CD4-positive, alpha-beta T cell treated with Interleukin-12 subunit alpha and Interleukin-12 subunit beta, for 1 hour (primary cell): Measurements from ENCODE around the gene HADHA.
A peak's percentile ranks its signal among the peaks of the same experiment; 100 is the strongest.
"Not testable (repeated sequence)": the region's sequence is repeated elsewhere in the genome, so short reads cannot be mapped to it uniquely, and the experiment has no call there.

Experiments used
- DNase-seq: peaks from one replicate; pipeline ENCODE4 v3.0.0-alpha.2; 2020

Gene HADHA

DNA sequence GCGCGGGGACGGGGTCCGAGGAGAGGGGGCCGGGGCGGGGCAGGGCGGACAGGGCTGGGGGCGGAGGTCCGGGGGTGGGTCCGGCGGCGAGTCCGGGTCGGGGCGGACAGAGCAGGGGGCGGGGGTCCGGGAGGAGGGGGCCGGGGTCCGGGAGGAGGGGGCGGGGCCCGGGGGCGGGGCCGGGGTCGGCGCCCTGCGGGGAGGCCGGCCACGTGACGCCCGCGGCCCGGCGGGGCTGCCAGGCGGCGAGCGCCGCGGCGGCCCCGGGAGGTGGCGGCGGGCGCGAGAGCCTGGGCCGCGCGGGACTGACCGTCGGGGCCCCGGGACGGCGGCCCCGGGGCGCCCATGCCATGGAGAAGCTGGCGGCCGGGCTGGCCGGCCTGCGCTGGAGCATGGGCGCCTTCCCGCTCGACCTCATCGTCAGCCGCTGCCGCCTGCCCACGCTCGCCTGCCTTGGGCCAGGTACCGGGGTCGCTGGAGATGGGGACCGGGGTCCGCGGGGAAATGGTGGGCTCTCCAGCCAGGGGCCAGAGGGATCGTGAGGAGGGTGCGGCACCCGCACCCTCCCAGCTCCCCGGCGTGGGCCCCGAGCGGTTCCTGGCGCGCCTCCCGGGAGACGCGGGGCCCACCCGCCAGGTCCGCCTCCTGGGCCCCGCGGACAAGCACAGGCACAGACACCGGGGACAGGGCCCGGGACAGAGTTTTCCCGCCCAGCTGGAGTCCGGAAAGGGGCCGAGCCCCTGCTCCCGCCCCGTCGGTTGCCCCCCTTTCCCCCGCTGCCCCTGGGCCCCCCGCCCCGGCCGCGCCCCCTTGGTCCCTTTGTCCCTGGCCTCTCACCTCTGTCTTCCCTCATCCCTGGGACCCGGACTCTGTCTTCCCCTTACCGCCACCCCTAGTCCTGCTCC, 71.3 kb downstream of the HADHA start, which contains the start of gene GAREM2:
TSS of gene GAREM2 (plus strand) at position 218 of the 905 bp plus-strand sequence. CDS start at position 351, 133 bp downstream.
- no peak for DNase-seq

DNA sequence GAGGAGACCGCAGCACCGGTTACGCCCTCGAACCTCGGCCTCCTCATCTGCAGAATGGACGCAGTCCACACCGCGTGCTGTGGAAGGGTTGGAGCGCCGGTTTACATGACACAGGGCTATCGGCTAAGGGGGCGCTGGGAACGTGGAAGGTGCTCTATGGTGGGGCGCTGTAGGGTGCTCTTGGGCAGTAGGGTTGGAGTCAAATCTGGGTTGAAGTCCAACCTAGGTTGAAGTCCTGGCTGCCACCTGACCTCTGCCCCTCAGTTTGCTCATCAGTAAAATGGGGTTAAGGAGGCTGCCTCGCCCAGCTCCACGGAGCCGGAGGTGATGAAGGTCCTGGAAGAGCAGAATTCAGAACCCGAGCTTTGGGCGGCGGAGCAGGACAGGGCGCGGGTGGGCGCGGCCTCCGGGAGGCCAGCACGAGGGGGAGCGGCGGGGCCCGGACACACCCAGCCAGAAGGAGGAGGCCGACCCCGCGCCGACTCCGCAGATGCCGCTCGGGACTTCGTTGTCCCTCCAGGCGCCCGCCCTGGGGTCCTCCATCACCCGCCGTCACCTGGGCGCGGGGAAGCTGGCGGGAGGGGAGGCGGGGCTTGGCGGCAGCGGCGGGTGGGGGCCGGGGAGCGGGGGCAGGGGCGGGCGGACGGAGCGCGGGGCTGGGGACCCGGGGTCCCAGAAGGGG, 72.1 kb downstream of the HADHA start:
- DNase-seq, result no peak

DNA sequence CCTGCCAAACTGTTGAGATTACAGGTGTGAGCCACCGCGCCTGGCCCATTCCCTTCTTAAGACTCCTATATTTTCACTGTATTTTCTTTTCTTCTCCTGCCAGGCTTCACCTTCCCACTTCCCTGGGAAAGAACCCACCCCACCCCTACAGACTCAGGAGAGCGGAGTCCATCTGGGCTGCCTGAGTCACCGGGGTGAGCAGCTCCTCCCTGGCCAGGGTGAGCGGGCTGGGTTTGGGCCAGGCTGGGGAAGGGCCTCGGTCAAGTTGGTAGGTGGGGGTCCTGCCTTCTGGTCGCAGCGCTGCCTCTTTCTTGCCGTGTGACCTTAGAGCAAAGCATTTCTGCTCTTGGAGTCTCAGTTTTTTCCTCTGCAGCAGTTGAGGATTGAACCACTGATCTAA, 73.6 kb downstream of the HADHA start:
- no peak for DNase-seq

DNA sequence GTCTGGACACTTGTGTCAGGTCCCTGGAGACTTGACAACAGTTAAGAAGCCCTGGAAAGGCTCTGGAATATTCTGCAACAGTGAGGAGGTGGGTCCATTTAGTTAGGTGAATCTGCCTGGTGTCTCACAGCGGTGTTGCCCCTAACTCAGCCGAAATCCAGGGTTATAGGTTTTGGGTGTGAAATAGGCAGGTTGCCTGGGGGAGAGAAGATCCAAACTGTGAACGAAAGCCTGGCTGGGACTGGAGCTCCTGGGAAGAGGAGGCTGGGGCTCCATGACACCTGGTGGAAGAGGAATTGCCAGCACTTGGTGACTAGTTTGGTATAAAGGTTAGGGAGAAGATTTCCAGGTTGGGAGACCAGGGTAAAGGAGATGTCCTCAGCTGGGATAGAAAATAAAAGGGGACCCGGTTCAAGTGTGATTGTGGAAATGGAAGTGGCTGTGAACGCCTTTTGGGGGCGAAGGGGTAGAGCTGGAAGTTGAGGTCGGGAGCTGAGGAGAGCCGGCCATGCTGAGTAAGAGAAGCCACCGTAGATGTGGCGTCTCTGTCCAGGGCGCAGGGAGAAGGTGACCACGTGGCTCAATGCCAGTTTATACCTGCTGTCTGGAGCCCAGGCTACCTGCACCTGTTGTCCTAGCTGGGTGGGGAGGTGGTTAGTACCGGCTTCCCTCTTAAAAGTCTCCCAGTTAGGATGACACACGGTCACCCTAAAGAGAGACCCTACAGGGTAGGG, 74.6 kb downstream of the HADHA start:
- no peak for DNase-seq

DNA sequence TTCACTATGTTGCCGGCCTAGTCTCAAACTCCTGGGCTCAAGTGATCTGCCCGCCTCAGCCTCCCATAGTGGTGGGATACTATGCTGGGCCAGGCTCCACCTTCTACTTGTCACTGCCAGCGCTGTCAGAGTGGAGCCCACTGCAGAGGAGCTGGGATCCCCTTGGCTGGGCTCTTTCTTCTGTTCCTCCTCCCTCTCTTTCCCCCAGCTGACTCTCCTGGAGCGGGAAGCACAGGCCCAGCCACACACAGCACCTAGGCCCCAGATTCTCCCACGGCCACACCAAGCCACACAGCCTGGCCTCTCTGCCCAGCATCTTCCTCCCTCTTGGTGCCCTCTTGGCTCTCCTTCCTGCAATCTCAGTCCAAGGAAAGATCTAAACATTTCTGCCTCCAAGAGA, 75.2 kb downstream of the HADHA start:
- DNase-seq, result no peak

DNA sequence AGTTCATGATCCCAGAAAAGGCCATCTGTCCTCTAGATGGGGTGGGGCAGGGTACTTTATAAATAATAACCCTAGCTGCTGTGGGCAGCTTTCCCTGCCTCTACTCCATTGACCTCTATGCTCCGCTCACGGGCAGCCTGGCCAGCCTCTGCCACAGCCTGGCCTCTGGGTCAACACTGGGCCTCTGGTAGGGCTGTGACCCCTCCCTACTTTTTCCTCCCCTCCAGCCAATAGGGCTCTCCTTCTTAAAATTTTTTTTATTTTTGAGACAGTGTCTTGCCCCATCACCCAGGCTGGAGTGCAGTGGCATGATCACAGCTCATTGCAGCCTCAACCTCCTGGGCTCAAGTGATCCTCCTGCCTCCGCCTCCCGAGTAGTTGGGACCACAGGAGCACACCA, 75.6 kb downstream of the HADHA start:
- DNase-seq, result no peak

DNA sequence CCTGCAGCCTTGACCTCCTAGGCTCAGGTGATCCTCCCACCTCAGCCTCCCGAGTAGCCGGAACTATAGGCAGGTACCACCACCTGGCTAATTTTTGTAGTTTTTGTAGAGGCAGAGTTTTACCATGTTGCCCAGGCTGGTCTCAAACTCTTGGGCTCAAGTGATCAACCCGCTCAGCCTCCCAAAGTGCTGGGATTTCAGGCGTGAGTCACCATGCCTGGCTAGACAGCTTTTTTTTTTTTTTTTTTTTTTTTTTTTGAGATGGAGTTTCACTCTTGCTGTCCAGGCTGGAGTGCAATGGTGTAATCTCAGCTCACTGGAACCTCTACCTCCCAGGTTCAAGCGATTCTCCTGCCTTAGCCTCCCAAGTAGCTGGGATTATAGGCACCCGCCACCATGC, 77.9 kb downstream of the HADHA start:
- DNase-seq, result not testable (repeated sequence)

DNA sequence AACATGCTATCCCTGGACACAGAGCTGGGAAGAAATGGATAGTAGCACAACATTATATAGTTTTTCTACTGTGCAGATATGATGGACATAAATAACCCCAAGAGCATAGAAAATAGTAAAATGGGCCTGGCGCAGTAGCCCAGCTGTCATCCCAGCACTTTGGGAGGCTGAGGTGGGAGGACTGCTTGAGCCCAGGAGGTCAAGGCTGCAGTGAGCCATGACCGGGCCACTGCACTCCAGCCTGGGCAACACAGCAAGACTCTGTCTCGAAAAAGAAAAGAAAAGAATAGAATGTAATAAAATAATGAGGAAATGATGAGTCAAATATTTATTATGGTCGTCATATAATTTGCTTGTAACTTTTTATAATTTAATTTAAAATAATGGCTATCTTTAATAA, 79.0 kb downstream of the HADHA start:
- no peak for DNase-seq

DNA sequence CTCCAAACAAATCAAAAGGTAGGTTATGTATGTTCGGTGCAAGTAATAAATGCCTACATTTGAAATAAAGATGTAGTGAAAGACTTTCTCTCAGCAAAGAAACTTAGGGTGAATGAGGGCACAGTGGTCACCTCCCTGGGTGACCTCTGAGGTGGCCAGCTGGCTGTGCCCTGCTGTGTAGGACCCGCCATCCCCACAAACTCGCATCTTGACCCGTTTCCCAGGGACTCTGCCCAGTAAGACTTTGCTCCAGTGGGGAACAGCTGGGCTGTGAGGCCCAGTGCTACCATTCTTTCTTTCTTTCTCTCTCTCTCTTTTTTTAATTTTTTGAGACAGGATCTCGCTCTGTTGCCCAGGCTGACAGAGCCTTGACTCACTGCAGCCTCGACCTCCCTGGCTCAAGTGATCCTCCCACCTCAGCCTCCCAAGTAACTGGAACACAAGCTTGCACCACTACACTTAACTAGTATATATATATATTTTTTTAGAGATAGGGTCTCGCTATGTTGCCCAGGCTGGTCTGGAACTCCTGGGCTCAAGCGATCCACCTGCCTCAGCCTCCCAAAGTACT, 79.7 kb downstream of the HADHA start:
- DNase-seq, result no peak

DNA sequence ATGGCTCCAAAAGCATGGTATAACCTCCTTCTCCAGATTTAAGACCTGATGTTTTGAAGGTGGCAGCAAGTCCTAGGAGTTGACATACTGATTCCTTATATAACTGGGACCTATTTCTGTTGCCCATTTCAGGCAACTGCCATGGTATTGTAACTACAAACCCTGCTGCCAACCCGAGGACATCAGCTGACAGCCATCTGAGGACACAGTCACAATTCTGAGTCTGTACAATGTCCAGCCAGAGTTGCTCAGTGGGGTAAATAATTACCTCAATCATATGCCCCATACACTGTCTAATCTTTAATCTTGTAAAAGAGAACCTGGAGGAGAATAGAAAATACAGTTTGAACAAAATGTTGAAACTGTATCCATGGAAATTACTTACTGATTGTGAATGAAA, 80.2 kb downstream of the HADHA start:
- no peak for DNase-seq

DNA sequence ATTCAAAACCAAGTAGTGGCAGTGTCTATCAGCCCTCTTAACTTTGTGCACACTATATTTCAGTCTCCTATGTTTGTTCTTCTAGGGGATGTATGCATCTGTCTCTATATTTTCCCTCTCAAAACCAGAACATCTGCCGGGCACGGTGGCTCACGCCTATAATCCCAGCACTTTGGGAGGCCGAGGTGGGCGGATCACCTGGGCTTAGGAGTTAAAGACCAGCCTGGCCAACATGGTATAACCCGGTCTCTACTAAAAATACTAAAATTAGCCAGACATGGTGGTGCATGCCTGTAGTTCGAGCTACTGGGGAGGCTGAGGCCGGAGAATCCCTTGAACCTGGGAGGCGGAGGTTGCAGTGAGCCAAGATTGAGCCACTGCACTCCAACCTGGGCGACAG, 81.5 kb downstream of the HADHA start:
- DNase-seq, result no peak

DNA sequence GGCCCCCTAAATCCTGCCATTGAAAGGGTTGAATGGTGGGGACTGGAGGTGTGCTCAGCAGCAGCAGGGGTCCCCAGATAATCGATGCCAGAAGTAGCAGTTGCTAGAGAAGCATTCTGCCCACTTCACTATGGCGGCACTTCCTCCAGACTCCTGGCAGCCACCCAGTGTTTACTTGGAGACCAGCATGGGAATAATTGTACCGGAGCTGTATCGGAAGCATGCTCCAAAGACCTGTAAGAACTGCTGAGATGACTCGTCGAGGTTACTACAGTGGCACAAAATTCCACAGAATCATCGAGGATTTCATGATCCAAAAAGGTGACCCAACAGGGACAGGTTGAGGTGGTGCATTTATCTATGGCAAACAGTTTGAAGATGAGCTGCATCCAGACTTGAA, 82.5 kb downstream of the HADHA start:
- DNase-seq, result no peak

DNA sequence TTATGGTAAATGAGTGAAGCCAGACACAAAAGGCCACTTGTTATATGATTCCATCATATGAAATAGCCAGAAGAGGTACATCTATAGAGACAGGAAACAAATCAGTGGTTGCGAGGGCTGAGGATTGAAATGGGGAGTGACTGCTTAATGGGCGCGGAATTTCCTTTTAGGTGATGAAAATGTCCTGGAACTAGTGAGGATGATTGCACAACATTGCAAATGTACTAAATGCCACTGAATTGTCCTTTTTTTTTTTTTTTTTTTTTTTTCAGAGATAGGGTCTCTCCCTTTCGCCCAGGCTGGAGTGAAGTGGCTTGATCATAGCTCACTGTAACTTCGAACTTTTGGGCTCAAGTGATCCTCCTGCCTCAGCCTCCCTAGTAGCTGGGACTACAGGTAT, 86.9 kb downstream of the HADHA start:
- no peak for DNase-seq

DNA sequence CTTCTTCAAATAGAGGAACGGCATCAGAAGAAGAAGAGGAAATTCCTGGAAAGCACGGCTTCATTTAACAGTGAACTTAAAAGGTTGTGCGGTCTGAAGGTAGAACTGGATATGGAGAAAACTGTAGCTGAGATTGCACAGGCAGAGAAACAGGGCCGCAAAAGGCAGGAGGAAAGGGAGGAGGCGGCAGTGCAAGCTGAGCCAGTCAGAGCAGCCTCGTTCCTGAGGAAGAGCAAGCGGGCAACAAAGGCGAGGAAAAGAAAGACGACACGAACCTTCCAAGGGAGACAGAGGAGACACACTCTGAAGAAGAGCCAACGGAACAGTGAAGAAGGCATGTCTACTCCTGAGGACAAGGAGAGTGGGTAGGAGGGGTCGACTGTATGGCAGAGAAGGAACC, 94.2 kb downstream of the HADHA start:
- no peak for DNase-seq

DNA sequence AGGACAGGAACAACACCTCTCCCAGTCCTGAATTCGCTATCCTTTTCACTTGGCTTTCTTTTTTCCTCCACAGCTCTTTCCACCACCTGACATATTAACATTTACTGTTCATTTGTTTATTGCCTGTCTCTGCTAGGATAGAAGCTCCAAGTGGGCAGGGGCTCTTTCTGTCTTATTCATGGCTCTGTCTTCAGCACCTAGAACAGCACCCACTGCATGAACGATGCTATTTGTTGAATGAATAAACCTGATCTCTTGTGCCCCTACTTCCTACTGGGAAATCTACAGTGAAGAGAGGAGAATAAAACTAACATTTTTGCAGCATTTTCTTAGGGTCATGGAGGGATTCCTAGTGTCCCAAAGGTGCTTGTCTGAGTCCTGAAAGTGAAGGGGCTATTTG, 95.9 kb downstream of the HADHA start:
- DNase-seq, result no peak

DNA sequence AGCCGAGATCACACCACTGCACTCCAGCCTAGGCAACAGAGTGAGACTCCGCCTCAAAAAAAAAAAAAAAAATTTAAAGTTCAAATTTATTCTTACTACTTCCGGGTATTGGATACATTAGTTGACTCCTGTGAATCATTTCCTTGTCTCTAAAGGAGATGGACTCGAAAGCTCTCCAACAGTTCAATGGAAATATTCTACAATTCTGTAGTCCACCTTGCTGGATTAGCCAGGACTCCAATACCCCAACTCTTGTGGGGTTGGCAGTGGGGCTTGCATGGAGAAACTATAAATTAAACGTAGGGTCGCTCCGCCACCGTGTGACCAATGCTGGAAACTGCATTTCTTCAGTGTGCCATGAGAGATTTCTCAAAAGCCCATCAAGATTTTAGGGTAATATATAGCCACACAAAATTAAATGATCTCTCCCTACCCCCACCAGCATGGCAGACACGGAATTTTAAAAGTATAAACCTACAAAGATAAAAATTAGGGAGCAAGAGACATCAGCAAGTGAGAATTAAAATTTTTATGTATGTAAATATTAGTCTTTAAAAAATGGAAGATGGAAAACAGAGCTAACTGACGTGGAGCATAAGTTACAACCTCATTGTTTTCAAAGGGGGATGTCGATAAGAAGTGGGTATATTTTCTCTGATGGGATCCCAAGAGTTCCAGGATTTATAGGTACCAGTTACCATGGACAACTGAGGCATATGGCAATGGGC, 99.3 kb downstream of the HADHA start:
- peak; percentile 65 for DNase-seq

DNA sequence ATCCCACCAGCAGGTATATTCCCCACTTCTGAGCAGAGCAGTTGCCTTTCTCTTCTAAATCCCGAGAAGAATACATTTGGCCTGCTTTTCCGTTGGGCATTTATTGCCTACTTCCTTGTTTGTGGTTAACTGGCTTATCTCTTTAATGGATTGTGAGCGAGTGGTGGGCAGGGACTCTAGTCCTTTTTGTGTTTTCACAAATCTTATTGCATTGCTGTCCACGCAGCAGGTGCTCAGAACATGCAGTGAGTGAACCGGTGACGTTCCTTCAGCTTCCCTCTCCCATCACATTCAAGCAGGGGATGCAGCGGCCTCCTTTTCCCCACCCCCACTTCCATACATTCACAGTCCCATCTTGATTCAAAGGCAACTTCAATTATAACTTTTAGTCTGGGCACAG, 100.4 kb downstream of the HADHA start:
- DNase-seq, result no peak

DNA sequence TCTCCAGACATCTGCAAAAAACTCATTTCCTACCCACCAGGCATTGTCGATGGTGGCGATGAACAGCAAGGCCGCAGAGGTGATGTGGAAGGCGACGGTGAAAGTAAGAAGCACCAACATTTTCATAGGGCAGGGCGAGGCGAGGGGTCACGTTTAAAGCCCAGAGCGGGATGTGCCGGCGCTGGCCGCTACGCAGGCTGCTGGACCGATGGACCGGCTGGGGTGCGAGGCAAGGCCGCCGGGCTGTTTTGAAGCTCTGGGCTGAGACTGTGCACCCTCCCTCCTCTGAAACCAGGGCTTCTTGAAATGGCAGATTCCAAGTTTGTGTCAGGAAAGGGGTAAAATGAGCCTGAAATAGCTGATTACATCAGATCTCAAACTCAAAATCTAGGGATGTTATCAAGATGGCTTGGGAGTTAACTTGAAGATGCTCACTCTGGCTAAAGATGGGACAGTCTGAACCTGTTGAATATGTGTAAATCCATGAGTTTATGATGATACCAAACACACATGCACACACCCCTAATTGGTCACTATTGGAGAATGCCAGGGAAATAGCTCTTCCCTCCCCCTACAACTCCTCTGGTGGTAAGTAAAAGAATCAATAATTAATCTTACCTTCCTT, 103.2 kb downstream of the HADHA start:
- DNase-seq, result no peak
